IPS-15b (cell line): ENCODE measurements around the gene EFNA4.

Experiments used
- H3K27me3 ChIP-seq: one replicate; pipeline ENCODE4 v1.6.1; 2013; ENCODE audit warnings: low read length; ENCODE audit not compliant: control insufficient read depth, insufficient read depth
- H3K36me3 ChIP-seq: one replicate; pipeline ENCODE4 v1.6.1; 2013; ENCODE audit warnings: low read length; ENCODE audit not compliant: control insufficient read depth, insufficient read depth
- H3K4me1 ChIP-seq: one replicate; pipeline ENCODE4 v1.6.1; 2013; ENCODE audit warnings: mild to moderate bottlenecking, low read length; ENCODE audit not compliant: control insufficient read depth, insufficient read depth
- H3K4me3 ChIP-seq: one replicate; pipeline ENCODE4 v1.5.1; 2013; ENCODE audit warnings: low read depth, low read length
- H3K9ac ChIP-seq: one replicate; pipeline ENCODE4 v1.6.1; 2013; ENCODE audit warnings: low read depth, mild to moderate bottlenecking, low read length
- H3K9me3 ChIP-seq: one replicate; pipeline ENCODE4 v1.6.1; 2013; ENCODE audit warnings: mild to moderate bottlenecking, low read length; ENCODE audit not compliant: control insufficient read depth, insufficient read depth

Gene EFNA4

DNA sequence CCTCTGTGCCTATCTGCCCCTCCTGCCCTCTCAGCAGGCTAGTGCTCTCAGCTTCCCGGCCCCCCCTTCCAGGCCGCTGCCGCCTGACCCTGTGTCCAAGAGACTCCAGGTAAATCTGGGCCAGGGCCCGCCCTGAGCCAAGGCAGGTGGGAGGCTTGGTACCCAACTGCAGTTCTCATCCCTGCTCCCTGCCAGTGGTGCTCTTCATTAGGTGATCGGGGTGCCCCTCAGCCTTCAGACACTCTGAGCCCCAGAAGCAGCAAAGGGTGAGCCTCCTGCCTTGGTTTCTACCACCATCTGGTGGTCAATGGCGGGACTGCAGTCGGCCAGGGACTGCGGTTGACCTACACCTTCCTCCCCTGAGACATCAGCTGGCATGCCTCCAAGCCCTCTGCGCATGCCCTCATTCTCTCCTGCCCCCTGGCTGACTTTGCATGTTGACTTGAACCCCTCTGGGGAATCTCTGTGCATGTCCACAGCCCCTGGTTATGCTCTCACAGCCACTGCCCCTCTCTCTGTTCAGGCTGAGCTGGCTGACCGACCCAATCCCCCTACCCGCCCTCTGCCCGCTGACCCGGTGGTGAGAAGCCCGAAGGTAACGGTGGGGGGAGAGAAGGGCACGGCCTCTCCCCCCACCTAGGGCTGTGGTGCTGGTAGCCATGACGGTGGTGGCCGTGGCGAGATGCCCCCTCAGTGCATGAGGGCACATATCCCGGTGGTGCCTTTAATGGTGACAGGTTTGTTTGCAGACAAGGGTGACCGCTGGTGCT lies 2.0 kb upstream of the EFNA4 start:
- Histone ChIP-seq H3K9me3 (no peaks in the 10 kb centered on the region), H3K27me3 (no peaks in the 10 kb centered on the region), H3K4me1 (peaks cover 7% of the 10 kb centered on the region), H3K36me3 (peaks cover 7% of the 10 kb centered on the region), H3K4me3 (peak overlapping the region; percentile 56), H3K9ac (no peak overlapping the region)

DNA sequence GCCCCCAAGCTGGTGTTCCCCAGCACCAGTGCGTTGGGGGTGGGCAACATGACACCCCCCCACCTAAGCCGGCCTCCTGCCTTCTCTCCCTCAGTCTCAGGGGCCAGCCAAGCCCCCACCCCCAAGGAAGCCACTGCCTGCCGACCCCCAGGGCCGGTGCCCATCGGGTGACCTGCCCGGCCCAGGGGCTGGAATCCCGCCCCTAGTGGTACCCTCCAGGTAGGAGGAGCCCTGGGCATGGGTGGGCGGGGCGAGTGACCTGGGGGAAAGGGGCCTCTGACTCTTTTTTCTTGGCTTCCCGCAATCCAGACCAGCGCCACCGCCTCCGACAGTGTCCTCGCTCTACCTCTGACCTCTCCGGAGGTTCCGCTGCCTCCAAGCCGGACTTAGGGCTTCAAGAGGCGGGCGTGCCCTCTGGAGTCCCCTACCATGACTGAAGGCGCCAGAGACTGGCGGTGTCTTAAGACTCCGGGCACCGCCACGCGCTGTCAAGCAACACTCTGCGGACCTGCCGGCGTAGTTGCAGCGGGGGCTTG lies 1.3 kb upstream of the EFNA4 start:
- peak overlapping the region; percentile 85 for H3K4me3 ChIP-seq

DNA sequence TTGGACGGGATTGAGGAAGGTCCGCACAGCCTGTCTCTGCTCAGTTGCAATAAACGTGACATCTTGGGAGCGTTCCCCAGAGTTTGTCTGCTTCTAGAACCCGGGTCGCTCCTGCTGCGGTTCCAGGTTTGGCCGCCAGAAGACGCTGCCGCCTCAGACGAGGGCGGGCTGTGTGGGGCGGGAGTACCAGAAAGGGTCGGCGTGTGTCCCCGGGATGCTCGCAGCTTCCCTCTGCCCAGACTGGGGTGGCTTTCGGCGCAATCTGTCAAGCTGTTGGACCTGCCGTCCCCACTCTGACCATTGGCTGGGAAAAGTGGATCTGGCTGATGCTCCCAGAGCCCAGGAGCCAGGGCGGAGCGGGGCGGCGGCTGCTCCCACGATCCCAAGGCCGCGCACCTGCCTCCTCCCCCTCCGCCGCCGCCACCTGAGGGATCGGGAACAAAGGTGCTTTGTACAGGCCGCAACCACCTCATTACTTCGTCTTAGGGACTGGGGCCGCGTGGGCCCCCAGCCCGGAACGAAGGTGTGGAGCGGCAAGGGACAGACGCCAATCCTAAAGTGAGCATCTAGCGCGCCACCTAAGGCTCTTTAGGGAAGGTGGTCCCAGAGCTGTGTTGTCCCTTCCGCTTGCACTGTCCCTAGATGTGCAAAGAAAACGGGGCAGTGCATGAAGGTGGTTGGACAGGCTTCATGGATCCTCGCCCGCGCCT lies 683 bp upstream of the EFNA4 start:
- Histone ChIP-seq H3K36me3 (peaks cover 7% of the 10 kb centered on the region), H3K9ac (no peak overlapping the region), H3K4me1 (peaks cover 7% of the 10 kb centered on the region), H3K4me3 (peak overlapping the region; percentile 85), H3K27me3 (no peaks in the 10 kb centered on the region), H3K9me3 (no peaks in the 10 kb centered on the region)

More for the DNA sequence above, 1.3 kb upstream of the EFNA4 start:
- peaks cover 7% of the 10 kb centered on the region for H3K4me1 ChIP-seq
- H3K9me3 ChIP-seq = no peaks in the 10 kb centered on the region
- H3K36me3 ChIP-seq = peaks cover 8% of the 10 kb centered on the region
- no peaks in the 10 kb centered on the region for H3K27me3 ChIP-seq
- H3K9ac ChIP-seq = no peak overlapping the region

DNA sequence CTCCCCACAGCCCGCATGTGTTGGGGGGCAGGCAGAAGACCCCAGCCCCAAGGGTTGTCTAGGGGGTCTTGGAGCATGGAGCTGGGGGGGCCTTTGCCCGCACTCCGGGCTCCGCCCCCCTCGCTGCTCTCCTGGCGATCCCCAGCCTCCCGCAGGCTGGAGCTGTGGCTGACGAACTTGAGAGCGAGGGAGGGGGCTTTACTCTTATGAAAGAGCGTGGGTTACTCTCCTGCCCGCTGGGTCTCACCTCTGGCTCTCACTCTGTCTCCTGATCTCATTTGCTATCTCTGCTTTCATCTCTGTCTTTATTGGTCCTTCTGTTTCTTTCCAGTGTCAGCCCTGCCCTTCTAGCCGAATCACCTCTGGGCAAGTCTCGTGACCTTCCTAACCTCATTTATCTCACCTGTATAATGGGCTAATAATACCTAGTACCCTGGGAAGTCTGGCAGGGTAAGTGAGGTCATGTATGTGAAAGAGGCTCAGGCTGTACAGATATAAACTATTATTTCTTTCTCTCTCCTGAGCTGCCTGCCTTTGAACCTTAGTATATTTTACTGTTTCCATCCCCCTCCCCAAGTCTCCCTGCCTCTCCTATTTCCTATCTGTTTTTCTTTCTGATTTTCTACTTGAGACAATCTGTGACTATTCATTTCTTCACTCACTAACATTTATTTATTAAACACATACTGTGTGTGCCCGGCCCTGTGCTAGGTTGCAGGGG lies 731 bp downstream of the EFNA4 start:
- H3K4me1 ChIP-seq = peaks cover 7% of the 10 kb centered on the region
- peak overlapping the region; percentile 85 for H3K4me3 ChIP-seq
- peaks cover 7% of the 10 kb centered on the region for H3K36me3 ChIP-seq
- H3K9ac ChIP-seq = no peak overlapping the region
- no peaks in the 10 kb centered on the region for H3K27me3 ChIP-seq
- no peaks in the 10 kb centered on the region for H3K9me3 ChIP-seq

DNA sequence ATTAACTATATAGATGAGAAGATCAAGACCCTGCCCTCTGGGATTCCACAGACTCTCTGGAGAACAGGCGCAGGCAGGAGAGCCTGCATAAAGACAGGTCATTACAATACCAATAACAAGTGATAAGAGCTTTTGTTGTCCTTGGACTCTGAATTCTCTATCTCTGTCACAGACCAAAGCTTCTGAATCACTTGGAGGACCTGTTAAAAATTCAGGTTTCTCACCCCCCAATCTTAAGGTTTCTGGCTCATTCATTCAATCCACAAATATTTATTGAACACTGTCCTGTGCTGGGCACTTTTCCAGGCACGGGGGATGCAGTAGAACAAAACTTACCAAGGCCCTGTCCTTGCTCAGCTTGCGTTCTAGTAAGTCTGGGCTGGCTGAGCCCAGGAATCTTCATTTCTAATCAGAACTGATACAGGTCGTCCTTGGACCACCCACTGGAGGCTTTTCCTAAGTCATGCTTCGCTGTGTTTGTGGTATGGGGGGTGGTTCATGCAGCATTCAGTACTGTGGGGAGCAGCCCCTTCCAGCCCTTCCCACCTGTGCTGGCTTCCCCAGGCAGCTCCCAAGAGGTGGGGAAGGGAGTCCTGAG lies 1.4 kb downstream of the EFNA4 start:
- Histone ChIP-seq H3K4me3 (peak overlapping the region; percentile 85), H3K9ac (no peak overlapping the region), H3K4me1 (peaks cover 7% of the 10 kb centered on the region), H3K36me3 (peaks cover 7% of the 10 kb centered on the region), H3K9me3 (no peaks in the 10 kb centered on the region), H3K27me3 (no peaks in the 10 kb centered on the region)

DNA sequence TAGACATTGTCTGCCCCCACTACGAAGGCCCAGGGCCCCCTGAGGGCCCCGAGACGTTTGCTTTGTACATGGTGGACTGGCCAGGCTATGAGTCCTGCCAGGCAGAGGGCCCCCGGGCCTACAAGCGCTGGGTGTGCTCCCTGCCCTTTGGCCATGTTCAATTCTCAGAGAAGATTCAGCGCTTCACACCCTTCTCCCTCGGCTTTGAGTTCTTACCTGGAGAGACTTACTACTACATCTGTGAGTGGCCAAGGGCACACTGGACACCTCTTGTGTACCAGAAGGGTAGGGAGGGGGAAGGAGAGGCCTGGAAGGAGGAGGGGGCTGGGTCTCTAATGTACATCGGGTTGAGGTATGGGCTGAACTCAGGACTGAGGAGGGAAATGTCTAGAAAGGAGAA lies 3.2 kb downstream of the EFNA4 start:
- Histone ChIP-seq H3K4me1 (peaks cover 7% of the 10 kb centered on the region), H3K36me3 (peaks cover 7% of the 10 kb centered on the region), H3K9ac (no peak overlapping the region), H3K27me3 (peaks cover 9% of the 10 kb centered on the region), H3K9me3 (no peaks in the 10 kb centered on the region), H3K4me3 (no peak overlapping the region)

DNA sequence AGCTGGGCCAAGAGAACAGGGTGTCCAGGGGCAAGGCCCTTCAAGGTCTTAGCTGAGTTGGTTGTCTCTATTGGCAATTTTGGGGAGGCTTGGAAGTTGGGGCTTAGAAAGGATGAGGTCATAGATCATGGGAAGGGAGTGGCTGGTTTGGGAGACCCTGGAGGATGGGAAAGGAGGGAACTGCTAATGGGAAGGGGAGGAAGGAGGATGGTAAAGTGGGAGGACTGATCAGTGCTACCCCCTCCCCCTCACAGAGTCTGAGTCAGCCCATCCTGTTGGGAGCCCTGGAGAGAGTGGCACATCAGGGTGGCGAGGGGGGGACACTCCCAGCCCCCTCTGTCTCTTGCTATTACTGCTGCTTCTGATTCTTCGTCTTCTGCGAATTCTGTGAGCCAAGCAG lies 5.1 kb downstream of the EFNA4 start:
- peaks cover 24% of the 10 kb centered on the region for H3K4me1 ChIP-seq
- H3K9ac ChIP-seq = no peak overlapping the region
- H3K4me3 ChIP-seq = no peak overlapping the region
- H3K36me3 ChIP-seq = peaks cover 7% of the 10 kb centered on the region
- no peaks in the 10 kb centered on the region for H3K9me3 ChIP-seq
- peaks cover 24% of the 10 kb centered on the region for H3K27me3 ChIP-seq

DNA sequence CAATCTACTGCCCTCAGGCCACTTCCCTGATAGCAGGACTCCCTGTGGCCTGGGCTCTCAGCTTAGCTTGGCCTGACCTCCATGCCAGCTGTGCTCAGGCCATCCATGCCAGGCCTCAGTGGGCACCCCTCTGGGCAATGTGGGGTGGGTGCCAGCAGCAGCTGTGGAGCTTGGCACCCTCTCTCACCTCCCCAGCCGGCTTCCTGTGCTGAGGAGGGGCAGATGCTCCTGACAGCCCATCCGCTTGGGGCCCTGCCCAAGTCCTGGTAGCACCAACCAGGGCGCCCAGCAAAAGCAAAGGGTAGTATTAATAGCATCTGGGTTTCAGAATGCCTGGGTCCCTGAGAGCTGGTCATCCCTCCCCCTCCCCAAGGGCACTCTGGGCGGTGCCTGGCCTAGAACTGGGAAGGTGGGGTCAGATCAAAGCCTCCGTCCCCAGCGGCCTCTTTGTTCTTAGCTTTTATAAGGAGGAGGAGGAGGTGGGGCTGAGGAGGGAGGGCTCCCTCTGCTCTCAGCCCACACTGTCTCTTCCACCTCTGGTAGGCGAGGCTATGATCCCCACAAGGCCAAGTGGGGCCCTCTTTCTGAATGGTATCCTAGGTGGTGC lies 6.1 kb downstream of the EFNA4 start:
- Histone ChIP-seq H3K4me3 (peak overlapping the region; percentile 72), H3K4me1 (peaks cover 21% of the 10 kb centered on the region), H3K36me3 (peaks cover 7% of the 10 kb centered on the region), H3K27me3 (peaks cover 31% of the 10 kb centered on the region), H3K9me3 (no peaks in the 10 kb centered on the region), H3K9ac (no peak overlapping the region)

DNA sequence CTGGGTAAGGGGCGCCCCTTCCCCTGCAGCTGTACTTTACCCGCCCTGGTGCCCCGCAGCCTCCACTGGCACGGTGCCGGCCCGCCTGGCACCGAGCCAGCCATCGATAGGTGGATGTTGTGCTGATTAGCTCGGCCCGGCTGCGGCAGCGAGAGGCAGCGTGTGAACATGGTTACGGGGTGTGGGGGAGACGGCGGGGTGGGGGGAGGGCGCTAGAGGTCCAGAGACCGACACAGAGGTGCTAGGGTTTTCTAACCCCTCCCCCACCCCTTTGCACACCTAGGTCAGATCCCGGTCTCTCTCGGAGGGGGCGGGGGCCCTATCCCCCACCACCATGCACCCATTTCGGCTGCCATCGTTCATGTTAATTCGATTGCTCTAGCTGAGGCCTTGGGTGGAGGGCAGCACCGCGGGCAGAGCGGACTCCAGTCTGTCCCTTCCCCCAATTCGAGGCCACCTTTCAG lies 6.7 kb downstream of the EFNA4 start:
- Histone ChIP-seq H3K36me3 (peaks cover 7% of the 10 kb centered on the region), H3K27me3 (peaks cover 37% of the 10 kb centered on the region), H3K9me3 (no peaks in the 10 kb centered on the region), H3K4me3 (peak overlapping the region; percentile 72), H3K4me1 (peaks cover 17% of the 10 kb centered on the region), H3K9ac (no peak overlapping the region)

DNA sequence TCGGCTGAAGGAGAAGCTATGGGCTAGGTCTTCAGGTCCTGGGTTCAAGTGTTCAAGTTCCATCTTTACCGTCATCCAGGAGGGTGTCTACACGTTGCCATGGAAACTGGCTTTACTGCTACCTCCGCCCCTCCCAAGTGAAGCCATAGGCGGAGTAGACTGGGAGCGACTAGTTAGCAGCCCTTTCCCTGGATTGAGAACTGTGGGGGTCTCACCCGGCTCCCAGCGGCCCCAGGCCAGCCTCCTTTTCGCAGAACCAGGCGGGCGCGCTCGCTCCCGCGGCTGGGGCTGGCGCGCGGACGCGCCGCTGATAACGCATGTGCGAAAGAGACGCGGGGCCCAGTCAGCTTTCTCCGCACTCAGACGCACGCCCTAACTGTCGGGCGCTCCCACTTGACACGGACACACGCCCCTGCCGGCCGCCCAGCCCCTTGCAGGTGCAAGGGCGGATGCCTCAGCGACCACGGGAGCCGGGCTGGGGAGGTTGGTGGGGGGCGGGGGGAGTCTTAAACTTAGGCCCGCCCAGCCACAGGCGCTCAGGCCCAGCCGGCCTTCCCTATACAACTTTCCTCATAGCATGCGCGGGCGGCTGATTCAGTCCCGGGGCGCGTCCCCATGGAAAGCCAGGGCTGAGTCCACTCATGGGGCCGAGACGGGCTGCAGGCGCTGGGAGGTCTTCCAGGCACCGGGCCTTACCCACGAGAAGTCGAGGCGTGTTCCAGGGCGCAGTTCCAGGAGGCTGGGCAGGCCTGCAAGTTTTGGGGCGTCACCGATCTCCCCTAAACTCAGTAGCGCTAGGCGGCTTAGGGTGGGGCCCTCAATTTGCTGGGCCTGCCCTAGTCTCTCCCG lies 7.4 kb downstream of the EFNA4 start:
- peaks cover 42% of the 10 kb centered on the region for H3K27me3 ChIP-seq
- H3K4me3 ChIP-seq = peak overlapping the region; percentile 72
- no peak overlapping the region for H3K9ac ChIP-seq
- H3K9me3 ChIP-seq = no peaks in the 10 kb centered on the region
- H3K36me3 ChIP-seq = peaks cover 7% of the 10 kb centered on the region
- peaks cover 17% of the 10 kb centered on the region for H3K4me1 ChIP-seq
